ENCODE results near the gene RPUSD4. TPM values are rescaled to one million over a fixed set of nuclear protein-coding genes. Genes with fewer than 3 reads are reported as not detected.

Gene RPUSD4
- polyA plus RNA-seq, 1 of the 3 experiments (the other 2 are of a cell fraction) = 18.0 TPM

GRCh38 chr11:126152586-126152985, 58.9 kb downstream of the RPUSD4 start:
- POLR2A ChIA-PET = no interaction called here

More at GRCh38 chr11:126152586-126152985, 58.9 kb downstream of the RPUSD4 start:
- Histone ChIP-seq H3K27ac (ENCODE audit: low read depth in 2 of 2, low read length in 1 of 2) (no peak overlapping the region), H3K4me1 (ENCODE audit: control insufficient read depth in 1 of 2, insufficient read depth in 2 of 2, low read depth in 1 of 2, low read length in 1 of 2) (peaks cover 0 to 17% of the 10 kb centered on the region in 2 experiments; a peak in 1 of 4 replicates), H3K9me3 (no peaks in the 10 kb centered on the region; the same call in 1 of the 2 replicates), H3K4me3 (ENCODE audit: low read depth in 2 of 2, low read length in 1 of 2) (no peak overlapping the region), H4K20me1 (ENCODE audit: insufficient read depth) (no peaks in the 10 kb centered on the region), H3K9ac (no peak overlapping the region), H3F3A (replicated peaks; ENCODE audit: insufficient read depth) (no peaks in the 10 kb centered on the region), H3K27me3 (ENCODE audit: insufficient read depth) (no peaks in the 10 kb centered on the region), H3K79me2 (ENCODE audit: insufficient read depth) (no peaks in the 10 kb centered on the region), H3K4me2 (no peak overlapping the region), H3K9me2 (no peaks in the 10 kb centered on the region), H2AFZ (ENCODE audit: low read depth) (no peak overlapping the region), H3K36me3 (replicated peaks in 1 of 2; ENCODE audit: control insufficient read depth in 1 of 2, insufficient read depth in 2 of 2, low read length in 1 of 2) (no peaks in the 10 kb centered on the region)
- CTCF ChIA-PET = interaction anchor here (0.9 to 1.4 kb wide), 3 partner anchors 28 to 211 kb away, joined by 3 to 4 read pairs (median 3); no protein-coding TSS in a partner anchor
- TF ChIP-seq PBX3 (IDR thresholded peaks at IDR 0.05) = no peak
- no peak for TF ChIP-seq IRF3 (IDR thresholded peaks at IDR 0.05; ENCODE audit: low read depth, low read length)
- no peak for TF ChIP-seq RXRA (IDR thresholded peaks at IDR 0.05; ENCODE audit: borderline replicate concordance, low read depth)
- no peak for TF ChIP-seq TAF1 (IDR thresholded peaks at IDR 0.05; ENCODE audit: borderline replicate concordance, low read depth, low read length)
- no peak for TF ChIP-seq SMC3 (IDR thresholded peaks at IDR 0.05; ENCODE audit: low read depth, low read length)
- TF ChIP-seq REST (IDR thresholded peaks at IDR 0.05; ENCODE audit: low read depth, low read length) = no peak
- no peak for TF ChIP-seq MXI1 (IDR thresholded peaks at IDR 0.05; ENCODE audit: low read depth, low read length)
- DNase-seq = no peak

Data from SK-N-SH (cell line).